ENCODE data around the gene MAP4K4. TPM values are rescaled to one million over a fixed set of nuclear protein-coding genes. Genes with fewer than 3 reads are reported as not detected.

Gene MAP4K4
- total and polyA plus RNA-seq, 7 experiments from 2014 or later: 13.6 to 138 (median 121) TPM

- CTCF ChIA-PET: interaction anchor here (0.5 kb wide), 1 partner anchor 12 kb away, joined by 4 read pairs; no protein-coding TSS in a partner anchor
- no peaks in the 10 kb centered on the region for H3K27me3 ChIP-seq (ENCODE audit: control insufficient read depth in 2 of 2, insufficient read depth in 2 of 2, low read length in 2 of 2)
- Mint-ChIP-seq H3K36me3 (peaks cover 17 to 77% (median 34%) of the 10 kb centered on the region in 5 donors), H3K27me3 (no peaks in the 10 kb centered on the region), H3K27ac (peak overlapping the region in 6 of 9 donors; percentile 1 to 68 (median 21)), H3K9me3 (peaks cover 0 to 5% (median 0%) of the 10 kb centered on the region in 11 donors), H3K4me1 (peaks cover 5 to 21% (median 10%) of the 10 kb centered on the region in 7 donors), H3K4me3 (no peak overlapping the region)
- no peaks in the 10 kb centered on the region for H3K4me1 ChIP-seq (ENCODE audit: control insufficient read depth in 2 of 2, insufficient read depth in 2 of 2, low read length in 2 of 2)
- H3K4me3 ChIP-seq (ENCODE audit: low read length): no peak overlapping the region
- no peaks in the 10 kb centered on the region for H3K9me3 ChIP-seq (ENCODE audit: control insufficient read depth in 2 of 3, low read length in 3 of 3)
- intact Hi-C loops (cut with micrococcal nuclease): no loop called here
- peaks cover 27 to 87% (median 31%) of the 10 kb centered on the region in 3 experiments for H3K36me3 ChIP-seq (ENCODE audit: control insufficient read depth in 2 of 3, insufficient read depth in 3 of 3, low read length in 3 of 3)
- no peak overlapping the region for H3K27ac ChIP-seq (ENCODE audit: low read depth, low read length)
- POLR2A ChIA-PET: no interaction called here
- ATAC-seq: no peak
- DNase-seq: no peak
Measured at GRCh38 chr2:101864426-101864825, 166.9 kb downstream of the MAP4K4 start.

DNA sequence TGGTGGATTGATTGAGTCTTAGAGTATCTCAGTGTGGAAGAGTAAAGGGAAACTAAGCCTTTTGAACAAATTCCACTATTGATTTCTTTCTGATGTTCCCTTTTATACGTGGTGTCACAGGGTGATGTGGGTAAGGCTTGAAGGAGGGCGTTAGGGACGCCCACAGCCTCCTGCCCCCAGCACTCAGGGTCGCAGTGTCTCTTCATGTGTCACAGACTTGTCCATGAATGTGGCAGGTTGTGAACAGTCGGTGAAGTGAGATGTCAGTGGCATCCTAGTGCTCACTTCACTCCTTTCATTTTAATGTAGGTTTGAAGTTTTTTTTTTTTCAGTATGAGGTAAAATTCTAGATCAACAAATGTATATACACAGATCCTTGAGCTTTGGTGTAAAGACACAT lies 171.0 kb downstream of the MAP4K4 start:
- DNase-seq (no peak), ATAC-seq (no peak)
- POLR2A ChIA-PET: no interaction called here
- Mint-ChIP-seq H3K9me3 (peaks cover 0 to 5% (median 0%) of the 10 kb centered on the region in 11 donors), H3K36me3 (peaks cover 22 to 77% (median 42%) of the 10 kb centered on the region in 5 donors), H3K27ac (no peak overlapping the region), H3K4me1 (peaks cover 0 to 4% (median 0%) of the 10 kb centered on the region in 7 donors), H3K4me3 (no peak overlapping the region), H3K27me3 (no peaks in the 10 kb centered on the region)
- no peak overlapping the region for H3K4me3 ChIP-seq (ENCODE audit: low read length)
- peaks cover 25 to 93% (median 41%) of the 10 kb centered on the region in 3 experiments for H3K36me3 ChIP-seq (ENCODE audit: control insufficient read depth in 2 of 3, insufficient read depth in 3 of 3, low read length in 3 of 3)
- H3K27me3 ChIP-seq (ENCODE audit: control insufficient read depth in 2 of 2, insufficient read depth in 2 of 2, low read length in 2 of 2): no peaks in the 10 kb centered on the region
- no peaks in the 10 kb centered on the region for H3K9me3 ChIP-seq (ENCODE audit: control insufficient read depth in 2 of 3, low read length in 3 of 3)
- CTCF ChIA-PET: no interaction called here
- H3K4me1 ChIP-seq (ENCODE audit: control insufficient read depth in 2 of 2, insufficient read depth in 2 of 2, low read length in 2 of 2): no peaks in the 10 kb centered on the region
- intact Hi-C loops (cut with micrococcal nuclease): no loop called here
- no peak overlapping the region for H3K27ac ChIP-seq (ENCODE audit: low read depth, low read length)

DNA sequence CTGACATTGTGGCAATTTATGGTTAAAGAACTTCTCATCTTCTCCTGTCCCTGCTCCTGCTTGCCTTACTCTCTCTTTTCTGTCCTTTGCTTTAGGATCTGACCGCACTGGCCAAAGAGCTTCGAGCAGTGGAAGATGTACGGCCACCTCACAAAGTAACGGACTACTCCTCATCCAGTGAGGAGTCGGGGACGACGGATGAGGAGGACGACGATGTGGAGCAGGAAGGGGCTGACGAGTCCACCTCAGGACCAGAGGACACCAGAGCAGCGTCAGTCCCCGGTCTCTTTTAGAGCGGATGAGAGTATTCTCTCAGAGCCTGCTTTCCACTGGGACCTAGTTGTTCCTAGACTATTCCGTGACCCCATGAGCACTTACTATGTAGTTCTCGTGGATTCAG lies 172.0 kb downstream of the MAP4K4 start:
- no peaks in the 10 kb centered on the region for H3K4me1 ChIP-seq (ENCODE audit: control insufficient read depth in 2 of 2, insufficient read depth in 2 of 2, low read length in 2 of 2)
- H3K4me3 ChIP-seq (ENCODE audit: low read length): no peak overlapping the region
- H3K27ac Mint-ChIP-seq: peak overlapping the region in 3 of 9 donors; percentile 42 to 78 (median 48)
- H3K36me3 Mint-ChIP-seq: peaks cover 22 to 74% (median 45%) of the 10 kb centered on the region in 5 donors
- H3K27ac ChIP-seq (ENCODE audit: low read depth, low read length): no peak overlapping the region
- no peaks in the 10 kb centered on the region for H3K9me3 ChIP-seq (ENCODE audit: control insufficient read depth in 2 of 3, low read length in 3 of 3)
- ChIA-PET CTCF (no interaction called here), POLR2A (interaction anchor here (0.6 kb wide), 1 partner anchor 17 kb away, joined by 3 read pairs; no protein-coding TSS in a partner anchor)
- no peak overlapping the region for H3K4me3 Mint-ChIP-seq
- ATAC-seq (no peak), DNase-seq (no peak)
- no peaks in the 10 kb centered on the region for H3K27me3 Mint-ChIP-seq
- H3K36me3 ChIP-seq (ENCODE audit: control insufficient read depth in 2 of 3, insufficient read depth in 3 of 3, low read length in 3 of 3): peaks cover 28 to 97% (median 40%) of the 10 kb centered on the region in 3 experiments
- no peaks in the 10 kb centered on the region for H3K27me3 ChIP-seq (ENCODE audit: control insufficient read depth in 2 of 2, insufficient read depth in 2 of 2, low read length in 2 of 2)
- intact Hi-C loops (cut with micrococcal nuclease): no loop called here
- peaks cover 0 to 8% (median 0%) of the 10 kb centered on the region in 7 donors for H3K4me1 Mint-ChIP-seq
- H3K9me3 Mint-ChIP-seq: peaks cover 0 to 1% (median 0%) of the 10 kb centered on the region in 11 donors

DNA sequence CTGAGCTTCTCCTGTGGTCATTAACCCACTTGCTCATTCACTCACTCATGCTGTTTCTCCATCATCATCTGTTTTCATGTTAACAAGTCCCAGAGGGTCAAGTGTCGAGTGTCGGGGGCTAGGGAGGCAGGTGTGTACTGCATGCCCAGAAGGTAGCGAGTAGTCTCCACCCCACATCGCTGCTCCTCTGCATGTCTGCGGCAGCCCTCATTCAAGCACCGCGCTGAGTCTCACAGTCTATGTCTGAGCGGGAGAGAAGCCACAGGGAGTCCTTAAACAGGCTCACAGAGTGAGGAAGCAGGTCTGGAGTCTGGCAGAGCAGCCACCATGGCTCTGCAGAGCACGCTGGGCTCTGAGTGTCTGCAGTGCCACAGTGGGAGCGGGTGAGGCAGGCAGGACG lies 172.9 kb downstream of the MAP4K4 start:
- H3K4me3 ChIP-seq (ENCODE audit: low read length): no peak overlapping the region
- no peak overlapping the region for H3K27ac ChIP-seq (ENCODE audit: low read depth, low read length)
- POLR2A ChIA-PET: interaction anchor here (0.8 kb wide), 1 partner anchor 337 kb away, joined by 3 read pairs; no protein-coding TSS in a partner anchor
- DNase-seq (no peak), ATAC-seq (no peak)
- Mint-ChIP-seq H3K36me3 (peaks cover 20 to 74% (median 43%) of the 10 kb centered on the region in 5 donors), H3K9me3 (no peaks in the 10 kb centered on the region), H3K4me1 (peaks cover 0 to 8% (median 0%) of the 10 kb centered on the region in 7 donors), H3K27ac (peak overlapping the region in 3 of 9 donors; percentile 46 to 77 (median 56)), H3K4me3 (no peak overlapping the region), H3K27me3 (no peaks in the 10 kb centered on the region)
- H3K36me3 ChIP-seq (ENCODE audit: control insufficient read depth in 2 of 3, insufficient read depth in 3 of 3, low read length in 3 of 3): peaks cover 29 to 95% (median 40%) of the 10 kb centered on the region in 3 experiments
- H3K9me3 ChIP-seq (ENCODE audit: control insufficient read depth in 2 of 3, low read length in 3 of 3): no peaks in the 10 kb centered on the region
- no peaks in the 10 kb centered on the region for H3K4me1 ChIP-seq (ENCODE audit: control insufficient read depth in 2 of 2, insufficient read depth in 2 of 2, low read length in 2 of 2)
- no peaks in the 10 kb centered on the region for H3K27me3 ChIP-seq (ENCODE audit: control insufficient read depth in 2 of 2, insufficient read depth in 2 of 2, low read length in 2 of 2)
- CTCF ChIA-PET: no interaction called here
- intact Hi-C loops (cut with micrococcal nuclease): no loop called here

DNA sequence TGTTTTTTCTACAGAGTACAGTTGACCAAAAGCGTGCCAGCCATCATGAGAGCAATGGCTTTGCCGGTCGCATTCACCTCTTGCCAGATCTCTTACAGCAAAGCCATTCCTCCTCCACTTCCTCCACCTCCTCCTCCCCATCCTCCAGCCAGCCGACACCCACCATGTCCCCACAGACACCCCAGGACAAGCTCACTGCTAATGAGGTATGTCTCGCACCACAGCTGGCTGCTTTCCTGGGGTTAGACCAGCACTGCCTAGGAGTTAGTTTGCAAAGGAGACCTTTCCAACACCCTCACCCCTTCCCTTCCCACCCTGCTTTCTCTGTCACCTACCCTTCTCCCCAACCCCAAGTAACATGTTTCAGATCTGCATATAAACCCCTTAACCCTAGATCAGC lies 174.0 kb downstream of the MAP4K4 start:
- no peak for ATAC-seq
- H3K36me3 ChIP-seq (ENCODE audit: control insufficient read depth in 2 of 3, insufficient read depth in 3 of 3, low read length in 3 of 3): peaks cover 30 to 95% (median 37%) of the 10 kb centered on the region in 3 experiments
- intact Hi-C loops (cut with micrococcal nuclease): no loop called here
- H3K9me3 ChIP-seq (ENCODE audit: control insufficient read depth in 2 of 3, low read length in 3 of 3): no peaks in the 10 kb centered on the region
- POLR2A ChIA-PET: interaction anchor here (0.8 kb wide), 1 partner anchor 336 kb away, joined by 3 read pairs; no protein-coding TSS in a partner anchor
- H3K4me1 ChIP-seq (ENCODE audit: control insufficient read depth in 2 of 2, insufficient read depth in 2 of 2, low read length in 2 of 2): no peaks in the 10 kb centered on the region
- no peaks in the 10 kb centered on the region for H3K9me3 Mint-ChIP-seq
- CTCF ChIA-PET: interaction anchor here (0.7 kb wide), 1 partner anchor 65 kb away, joined by 3 read pairs; no protein-coding TSS in a partner anchor
- no peak for DNase-seq
- peaks cover 27 to 76% (median 48%) of the 10 kb centered on the region in 5 donors for H3K36me3 Mint-ChIP-seq
- no peak overlapping the region for H3K27ac ChIP-seq (ENCODE audit: low read depth, low read length)
- H3K27me3 ChIP-seq (ENCODE audit: control insufficient read depth in 2 of 2, insufficient read depth in 2 of 2, low read length in 2 of 2): no peaks in the 10 kb centered on the region
- peak overlapping the region in 7 of 9 donors; percentile 26 to 80 (median 67) for H3K27ac Mint-ChIP-seq
- no peaks in the 10 kb centered on the region for H3K27me3 Mint-ChIP-seq
- H3K4me3 Mint-ChIP-seq: peak overlapping the region in 1 of 10 donors; percentile 1
- H3K4me1 Mint-ChIP-seq: peaks cover 0 to 9% (median 6%) of the 10 kb centered on the region in 7 donors
- no peak overlapping the region for H3K4me3 ChIP-seq (ENCODE audit: low read length)

GRCh38 chr2:101872480-101872879 lies 175.0 kb downstream of the MAP4K4 start:
- H3K4me1 Mint-ChIP-seq: peaks cover 3 to 9% (median 6%) of the 10 kb centered on the region in 7 donors
- Histone ChIP-seq H3K4me1 (ENCODE audit: control insufficient read depth in 2 of 2, insufficient read depth in 2 of 2, low read length in 2 of 2) (no peaks in the 10 kb centered on the region), H3K27me3 (ENCODE audit: control insufficient read depth in 2 of 2, insufficient read depth in 2 of 2, low read length in 2 of 2) (no peaks in the 10 kb centered on the region), H3K27ac (ENCODE audit: low read depth, low read length) (no peak overlapping the region), H3K36me3 (ENCODE audit: control insufficient read depth in 2 of 3, insufficient read depth in 3 of 3, low read length in 3 of 3) (peaks cover 22 to 94% (median 28%) of the 10 kb centered on the region in 3 experiments), H3K4me3 (ENCODE audit: low read length) (no peak overlapping the region), H3K9me3 (ENCODE audit: control insufficient read depth in 2 of 3, low read length in 3 of 3) (no peaks in the 10 kb centered on the region)
- intact Hi-C loops (cut with micrococcal nuclease): loop anchor here in 1 of 2 donors (2.0 kb wide), 1 partner anchor 454 kb away; no protein-coding TSS in a partner anchor
- DNase-seq (no peak), ATAC-seq (no peak)
- H3K27me3 Mint-ChIP-seq: no peaks in the 10 kb centered on the region
- no peaks in the 10 kb centered on the region for H3K9me3 Mint-ChIP-seq
- no peak overlapping the region for H3K4me3 Mint-ChIP-seq
- peaks cover 27 to 76% (median 49%) of the 10 kb centered on the region in 5 donors for H3K36me3 Mint-ChIP-seq
- peak overlapping the region in 6 of 9 donors; percentile 22 to 78 (median 48) for H3K27ac Mint-ChIP-seq
- ChIA-PET CTCF (no interaction called here), POLR2A (no interaction called here)
